Right lung (tissue), 10 donors: ENCODE results near the gene SLC17A2. TPM values are rescaled to one million over a fixed set of nuclear protein-coding genes. Genes with fewer than 3 reads are reported as not detected.

ENCODE experiments used
- DNase-seq, 2 donors: peaks; one replicate each; pipeline ENCODE4 v3.0.0-alpha.2; 2013
- long read RNA-seq, 8 donors: transcript quantifications; one replicate each; lab custom pipeline, GENCODE V29; 2026
- polyA plus RNA-seq, 5 donors: library from polyadenylated mRNA; unstranded; fragments of 120-200 nt; gene quantifications; one replicate each; pipeline versions ENCODE4 v1.2.1 to v1.2.3, GENCODE V29; 2013; ENCODE audit warnings: inconsistent platforms in 1 of 5, low replicate concordance in 1 of 5; ENCODE audit not compliant: insufficient read length in 5 of 5, insufficient read depth in 1 of 5

Gene SLC17A2
- under 1 TPM in 2 of 5 donors, not detected in 3; 0.12 to 0.16 TPM for polyA plus RNA-seq
- long read RNA-seq, donor 1, partial matches to known transcripts, result 36 of 36 reads
- long read RNA-seq, donor 1, other reads (novel, unspliced or antisense), result 0 of 36 reads
- long read RNA-seq, donor 2, result 0 reads
- long read RNA-seq, donor 3, result 0 reads
- long read RNA-seq, donor 4, partial matches to known transcripts, result 8 of 8 reads
- long read RNA-seq, donor 4, other reads (novel, unspliced or antisense), result 0 of 8 reads
- long read RNA-seq, donor 5, partial matches to known transcripts, result 43 of 55 reads
- long read RNA-seq, donor 5, other reads (novel, unspliced or antisense), result 12 of 55 reads
- long read RNA-seq, donor 6, result 0 reads
- long read RNA-seq, donor 7, result 0 reads
- long read RNA-seq, donor 8, result 0 reads

GRCh38 chr6:25930532-25931410 is at the start of gene SLC17A2:
Gene SLC17A2, minus strand, starts transcription at chr6:25930691. Its CDS starts 4,895 bp downstream, at chr6:25925796.
- no peak for DNase-seq

- DNase-seq, result no peak
These were observed 45.6 kb upstream of the SLC17A2 start for GRCh38 chr6:25975923-25976560.

- DNase-seq, result no peak
These were observed 43.5 kb upstream of the SLC17A2 start for GRCh38 chr6:25973923-25974555.

GRCh38 chr6:25972902-25973301 is 42.4 kb upstream of the SLC17A2 start:
- no peak for DNase-seq

- DNase-seq, result no peak
These were observed 41.6 kb upstream of the SLC17A2 start for GRCh38 chr6:25972128-25972527.

- DNase-seq, result peak in 1 of 2 donors; percentile 47
These were observed 40.8 kb upstream of the SLC17A2 start for GRCh38 chr6:25971187-25971821.

GRCh38 chr6:25968769-25969168 is 38.3 kb upstream of the SLC17A2 start:
- DNase-seq, result peak in 1 of 2 donors; percentile 6

GRCh38 chr6:25966711-25967110 is 36.2 kb upstream of the SLC17A2 start:
- no peak for DNase-seq

- no peak for DNase-seq
These were observed 34.6 kb upstream of the SLC17A2 start for GRCh38 chr6:25965058-25965457.

- peak; percentile 45 to 46 for DNase-seq
These were observed 33.1 kb upstream of the SLC17A2 start for GRCh38 chr6:25963426-25964123.

GRCh38 chr6:25962149-25963127 is 31.9 kb upstream of the SLC17A2 start, which contains the start of gene TRIM38:
Gene TRIM38, plus strand, starts transcription at chr6:25962802. Its CDS starts 3,721 bp downstream, at chr6:25966523.
- DNase-seq, result peak; percentile 81 to 89

- DNase-seq, result peak in 1 of 2 donors; percentile 2
These were observed 31.2 kb upstream of the SLC17A2 start for GRCh38 chr6:25961619-25962148.

GRCh38 chr6:25960734-25961133 is 30.2 kb upstream of the SLC17A2 start:
- DNase-seq, result no peak

GRCh38 chr6:25959890-25960536 is 29.5 kb upstream of the SLC17A2 start:
- no peak for DNase-seq

- DNase-seq, result peak in 1 of 2 donors; percentile 6
These were observed 28.2 kb upstream of the SLC17A2 start for GRCh38 chr6:25958700-25959162.

GRCh38 chr6:25956226-25956625 is 25.7 kb upstream of the SLC17A2 start:
- DNase-seq, result no peak

- no peak for DNase-seq
These were observed 24.3 kb upstream of the SLC17A2 start for GRCh38 chr6:25954756-25955155.

- DNase-seq, result no peak
These were observed 23.2 kb upstream of the SLC17A2 start for GRCh38 chr6:25953733-25954132.
